IMR-90 (cell line): ENCODE data around the gene TRIM40. TPM values are rescaled to one million over a fixed set of nuclear protein-coding genes. Genes with fewer than 3 reads are reported as not detected.

Experiments
- ATAC-seq: fragments of 200-7000 bp; cut with Tn5 transposase; 2 replicates; pipeline ENCODE4 v1.9.1; 2020; ENCODE audit warnings: low read depth, mild to moderate bottlenecking, moderate library complexity
- BruUV-seq: library from RNA; stranded (reverse); fragments of 400-500 nt; replicated peaks from 2 replicates; lab custom pipeline; 2021; lab: Mats Ljungman, UMichigan
- CTCF ChIA-PET: fragments of 300-600 bp; formaldehyde crosslinking; extraction: SDS; loops from one replicate; lab custom pipeline; 2021; ENCODE audit warnings: antibody characterized with exemption; lab: Yijun Ruan, JAX
- POLR2A ChIA-PET: fragments of 300-600 bp; sonication (Branson Sonifier 250); formaldehyde crosslinking; loops from one replicate; lab custom pipeline; 2022; ENCODE audit warnings: antibody characterized with exemption; ENCODE audit not compliant: unreplicated experiment; lab: Charles Lee
- DNase-seq: peaks from one replicate; pipeline ENCODE4 v3.0.0; 2013
- H2AFZ ChIP-seq: replicated peaks from 2 replicates; pipeline ENCODE3; 2013; ENCODE audit warnings: low read length, mild to moderate bottlenecking; ENCODE audit not compliant: poor library complexity
- H2AK5ac ChIP-seq: 2 replicates; pipeline ENCODE4 v1.6.1; 2013; ENCODE audit warnings: low read depth, low read length, inconsistent platforms
- H2AK9ac ChIP-seq: replicated peaks from 2 replicates; pipeline ENCODE3; 2013; ENCODE audit warnings: mild to moderate bottlenecking, low read depth, low read length, moderate library complexity; ENCODE audit not compliant: poor library complexity
- H2BK120ac ChIP-seq: 2 replicates; pipeline ENCODE4 v1.6.1; 2013; ENCODE audit warnings: low read depth, low read length, inconsistent platforms
- H2BK15ac ChIP-seq: 3 replicates; pipeline ENCODE4 v1.6.1; 2013; ENCODE audit warnings: low read depth, low read length, inconsistent platforms
- H2BK20ac ChIP-seq: 2 replicates; pipeline ENCODE4 v1.6.1; 2013; ENCODE audit warnings: low read depth, mild to moderate bottlenecking, inconsistent platforms, low read length, moderate library complexity
- H2BK5ac ChIP-seq: 2 replicates; pipeline ENCODE4 v1.6.1; 2013; ENCODE audit warnings: mild to moderate bottlenecking, low read depth, low read length, inconsistent platforms; ENCODE audit not compliant: poor library complexity, severe bottlenecking
- H3K14ac ChIP-seq: replicated peaks from 2 replicates; pipeline ENCODE4 v1.6.1; 2013; ENCODE audit warnings: low read depth, low read length, inconsistent platforms
- H3K18ac ChIP-seq: 2 replicates; pipeline ENCODE4 v1.6.1; 2013; ENCODE audit warnings: low read depth, low read length, control low read depth
- H3K23ac ChIP-seq: 2 replicates; pipeline ENCODE4 v1.6.1; 2013; ENCODE audit warnings: low read depth, low read length, inconsistent platforms
- H3K27ac ChIP-seq: 2 replicates; pipeline ENCODE4 v1.5.1; 2013; ENCODE audit warnings: mild to moderate bottlenecking, control low read depth, low read length; ENCODE audit not compliant: insufficient read depth
- H3K27me3 ChIP-seq: 2 replicates; pipeline ENCODE4 v1.6.1; 2013; ENCODE audit warnings: low read length; ENCODE audit not compliant: control insufficient read depth, insufficient read depth
- H3K36me3 ChIP-seq: 2 replicates; pipeline ENCODE4 v1.6.1; 2013; ENCODE audit warnings: low read length, mixed read lengths; ENCODE audit not compliant: control insufficient read depth, insufficient read depth
- H3K4ac ChIP-seq: 2 replicates; pipeline ENCODE4 v1.6.1; 2013; ENCODE audit warnings: low read depth, low read length, inconsistent platforms
- H3K4me1 ChIP-seq: 2 replicates; pipeline ENCODE4 v1.6.1; 2013; ENCODE audit warnings: low read length, mixed read lengths; ENCODE audit not compliant: control insufficient read depth, insufficient read depth
- H3K4me2 ChIP-seq: 2 replicates; pipeline ENCODE4 v1.6.1; 2013; ENCODE audit warnings: low read depth, mild to moderate bottlenecking, control low read depth, low read length, moderate library complexity
- H3K4me3 ChIP-seq: 2 replicates; pipeline ENCODE4 v1.5.1; 2013; ENCODE audit warnings: low read depth, mild to moderate bottlenecking, control low read depth, low read length, moderate library complexity; ENCODE audit not compliant: insufficient read depth
- H3K56ac ChIP-seq: 2 replicates; pipeline ENCODE4 v1.6.1; 2013; ENCODE audit warnings: low read length, inconsistent platforms; ENCODE audit not compliant: insufficient read depth; ENCODE audit errors: extremely low read depth
- H3K79me1 ChIP-seq, 2 experiments: 2 replicates each; pipeline ENCODE4 v1.6.1; 2013; ENCODE audit warnings: low read length in 2 of 2, inconsistent platforms in 1 of 2, low read depth in 1 of 2
- H3K9ac ChIP-seq: 2 replicates; pipeline ENCODE4 v1.6.1; 2013; ENCODE audit warnings: low read depth, low read length, control low read depth
- H3K9me1 ChIP-seq: 2 replicates; pipeline ENCODE4 v1.6.1; 2013; ENCODE audit warnings: low read length, inconsistent platforms; ENCODE audit not compliant: insufficient read depth
- H3K9me3 ChIP-seq: 2 replicates; pipeline ENCODE4 v1.6.1; 2013; ENCODE audit warnings: low read length; ENCODE audit not compliant: control insufficient read depth, insufficient read depth
- H4K20me1 ChIP-seq: 2 replicates; pipeline ENCODE4 v1.6.1; 2013; ENCODE audit warnings: low read length, inconsistent platforms; ENCODE audit not compliant: insufficient read depth
- H4K5ac ChIP-seq: 2 replicates; pipeline ENCODE4 v1.6.1; 2013; ENCODE audit warnings: mild to moderate bottlenecking, low read depth, low read length, control low read depth
- H4K8ac ChIP-seq, 2 experiments: 2 replicates each; pipeline ENCODE4 v1.6.1; 2013; ENCODE audit warnings: low read depth in 2 of 2, low read length in 2 of 2, control low read depth in 1 of 2, inconsistent platforms in 1 of 2
- H4K91ac ChIP-seq: 2 replicates; pipeline ENCODE4 v1.6.1; 2013; ENCODE audit warnings: low read depth, low read length, inconsistent platforms; ENCODE audit not compliant: insufficient read depth
- BHLHE40 ChIP-seq: fragments of 150-350 bp; IDR thresholded peaks from 2 replicates; pipeline ENCODE4 v1.6.1; 2016; ENCODE audit warnings: mild to moderate bottlenecking, low read depth, low read length
- CEBPB ChIP-seq: IDR thresholded peaks from 2 replicates; pipeline ENCODE4 v1.6.1; 2012; ENCODE audit warnings: low read depth, low read length, improper control_type of control experiment
- CHD1 ChIP-seq: IDR thresholded peaks from 2 replicates; pipeline ENCODE4 v1.6.1; 2012; ENCODE audit warnings: low read depth, low read length, improper control_type of control experiment
- CTCF ChIP-seq: conservative IDR thresholded peaks from 2 replicates; pipeline ENCODE4 v1.5.1; 2012; ENCODE audit warnings: mild to moderate bottlenecking, low read depth, low read length, improper control_type of control experiment
- ELK1 ChIP-seq: fragments of 150-350 bp; IDR thresholded peaks from 2 replicates; pipeline ENCODE4 v1.6.1; 2016; ENCODE audit warnings: low read depth, mild to moderate bottlenecking, low read length, moderate library complexity, borderline replicate concordance
- FOS ChIP-seq: fragments of 150-350 bp; IDR thresholded peaks from 2 replicates; pipeline ENCODE4 v1.6.1; 2016; ENCODE audit warnings: low read depth, low read length
- MAFK ChIP-seq: IDR thresholded peaks from 2 replicates; pipeline ENCODE4 v1.6.1; 2012; ENCODE audit warnings: low read depth, low read length, improper control_type of control experiment
- MAZ ChIP-seq: IDR thresholded peaks from 2 replicates; pipeline ENCODE4 v1.6.1; 2012; ENCODE audit warnings: low read depth, mild to moderate bottlenecking, low read length, improper control_type of control experiment, moderate library complexity, borderline replicate concordance
- MXI1 ChIP-seq: IDR thresholded peaks from 2 replicates; pipeline ENCODE4 v1.6.1; 2012; ENCODE audit warnings: low read depth, mild to moderate bottlenecking, low read length, moderate library complexity, borderline replicate concordance
- NFE2L2 ChIP-seq: fragments of 150-350 bp; IDR thresholded peaks from 2 replicates; pipeline ENCODE4 v1.6.1; 2016; ENCODE audit warnings: low read depth, mild to moderate bottlenecking, low read length
- POLR2A ChIP-seq: IDR thresholded peaks from 2 replicates; pipeline ENCODE4 v1.6.1; 2012; ENCODE audit warnings: mild to moderate bottlenecking, low read depth, low read length
- RAD21 ChIP-seq: IDR thresholded peaks from 2 replicates; pipeline ENCODE4 v1.6.1; 2012; ENCODE audit warnings: low read length, improper control_type of control experiment
- RCOR1 ChIP-seq: IDR thresholded peaks from 2 replicates; pipeline ENCODE4 v1.6.1; 2012; ENCODE audit warnings: mild to moderate bottlenecking, low read length, improper control_type of control experiment; ENCODE audit not compliant: insufficient replicate concordance
- RFX5 ChIP-seq: IDR thresholded peaks from 2 replicates; pipeline ENCODE4 v1.8.0; 2012; ENCODE audit warnings: low read depth, mild to moderate bottlenecking, low read length, moderate library complexity
- SMC3 ChIP-seq: fragments of 150-350 bp; IDR thresholded peaks from 2 replicates; pipeline ENCODE4 v1.6.1; 2016; ENCODE audit warnings: low read depth, mild to moderate bottlenecking, antibody characterized with exemption, low read length, moderate library complexity
- USF2 ChIP-seq: fragments of 150-350 bp; IDR thresholded peaks from 2 replicates; pipeline ENCODE4 v1.6.1; 2017; ENCODE audit warnings: mild to moderate bottlenecking, antibody characterized with exemption, low read length, low read depth
- dilution Hi-C: fragments of 300-500 bp; cut with HindIII; formaldehyde crosslinking; loops from one replicate; pipeline ENCODE4 v1.14.3; 2018; ENCODE audit warnings: low sequenced_read_pairs; ENCODE audit not compliant: unreplicated experiment
- in situ Hi-C: fragments of 300-500 bp; cut with MboI; formaldehyde crosslinking; loops from 3 replicates; pipeline ENCODE4 v1.14.3; 2019; ENCODE audit warnings: low sequenced_read_pairs, inconsistent platforms, mixed read lengths
- intact Hi-C: fragments of 100-400 bp; cut with micrococcal nuclease; formaldehyde crosslinking; loops from 2 replicates; pipeline ENCODE4 v1.10.0; 2022
- polyA plus RNA-seq, 3 experiments: library from polyadenylated mRNA; depleted of rRNA; stranded (reverse); fragments of >200 nt; gene quantifications; 2 replicates each; pipeline ENCODE4 v1.2.3, GENCODE V29; 2012; ENCODE audit warnings: low replicate concordance in 1 of 3
- total RNA-seq: library from RNA; depleted of rRNA; stranded (reverse); fragments of >200 nt; gene quantifications from 2 replicates; pipeline ENCODE4 v1.2.3, GENCODE V29; 2012

The TRIM40 gene
- total and polyA plus RNA-seq, 2 of the 4 experiments (the other 2 are of a cell fraction) = not detected

- Histone ChIP-seq H2BK15ac (no peak overlapping the region), H3K4ac (no peak overlapping the region), H3K4me3 (no peak overlapping the region), H2AFZ (no peak overlapping the region), H3K9ac (no peak overlapping the region), H4K5ac (no peak overlapping the region), H2AK9ac (no peak overlapping the region), H3K18ac (no peak overlapping the region), H2BK120ac (no peak overlapping the region), H3K79me1 (no peaks in the 10 kb centered on the region), H3K36me3 (no peaks in the 10 kb centered on the region), H3K27ac (no peak overlapping the region), H3K4me1 (no peaks in the 10 kb centered on the region), H3K56ac (no peak overlapping the region), H3K23ac (no peak overlapping the region), H3K14ac (no peak overlapping the region), H2BK20ac (no peak overlapping the region), H2AK5ac (no peak overlapping the region), H4K8ac (no peak overlapping the region), H3K9me3 (no peaks in the 10 kb centered on the region), H3K4me2 (no peak overlapping the region), H4K20me1 (no peaks in the 10 kb centered on the region), H2BK5ac (no peak overlapping the region), H4K91ac (no peak overlapping the region), H3K27me3 (peaks cover 26% of the 10 kb centered on the region; the same call in 1 of the 2 replicates), H3K9me1 (no peaks in the 10 kb centered on the region)
- in situ Hi-C loops = no loop called here
- intact Hi-C loops = no loop called here
- ChIA-PET POLR2A (no interaction called here), CTCF (no interaction called here)
- dilution Hi-C loops = no loop called here
- TF ChIP-seq FOS (no peak), SMC3 (no peak), RCOR1 (no peak), USF2 (no peak), CTCF (no peak), ELK1 (no peak), RFX5 (no peak), MAFK (no peak), NFE2L2 (no peak), POLR2A (no peak), MXI1 (no peak), CHD1 (no peak), RAD21 (no peak), BHLHE40 (no peak), MAZ (no peak), CEBPB (no peak)
- no TSS peak for BruUV-seq
- DNase-seq (peak; percentile 12), ATAC-seq (no peak)
These were observed 21.6 kb downstream of the TRIM40 start for GRCh38 chr6:30157581-30157980.
